Measurements from ENCODE around the gene CEP250.
"Not testable (repeated sequence)": the region's sequence is repeated elsewhere in the genome, so short reads cannot be mapped to it uniquely, and the experiment has no call there.

Gene CEP250

DNA sequence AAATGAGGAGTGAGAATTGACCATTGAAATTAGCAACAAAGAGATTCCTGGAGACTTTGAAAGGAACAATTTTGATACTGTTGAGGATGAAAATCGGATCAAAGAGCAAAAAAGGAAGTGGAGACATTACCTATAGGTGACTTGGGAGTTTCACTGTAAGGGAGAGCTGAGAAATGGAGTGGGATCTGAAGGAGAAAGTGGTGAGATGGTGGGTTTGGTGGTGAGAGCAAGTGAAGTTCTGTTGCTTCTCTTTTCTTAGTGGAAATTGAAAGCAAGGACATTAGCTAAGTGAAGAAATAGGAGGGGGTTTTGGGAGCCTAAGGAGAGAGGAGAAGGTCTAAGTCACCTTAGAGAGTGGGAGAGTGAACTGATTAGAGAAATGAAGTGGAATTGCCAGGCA lies 90.7 kb downstream of the CEP250 start:
- DNase-seq (ENCODE audit: low spot score): no peak
- TF ChIP-seq, protein P1, sequence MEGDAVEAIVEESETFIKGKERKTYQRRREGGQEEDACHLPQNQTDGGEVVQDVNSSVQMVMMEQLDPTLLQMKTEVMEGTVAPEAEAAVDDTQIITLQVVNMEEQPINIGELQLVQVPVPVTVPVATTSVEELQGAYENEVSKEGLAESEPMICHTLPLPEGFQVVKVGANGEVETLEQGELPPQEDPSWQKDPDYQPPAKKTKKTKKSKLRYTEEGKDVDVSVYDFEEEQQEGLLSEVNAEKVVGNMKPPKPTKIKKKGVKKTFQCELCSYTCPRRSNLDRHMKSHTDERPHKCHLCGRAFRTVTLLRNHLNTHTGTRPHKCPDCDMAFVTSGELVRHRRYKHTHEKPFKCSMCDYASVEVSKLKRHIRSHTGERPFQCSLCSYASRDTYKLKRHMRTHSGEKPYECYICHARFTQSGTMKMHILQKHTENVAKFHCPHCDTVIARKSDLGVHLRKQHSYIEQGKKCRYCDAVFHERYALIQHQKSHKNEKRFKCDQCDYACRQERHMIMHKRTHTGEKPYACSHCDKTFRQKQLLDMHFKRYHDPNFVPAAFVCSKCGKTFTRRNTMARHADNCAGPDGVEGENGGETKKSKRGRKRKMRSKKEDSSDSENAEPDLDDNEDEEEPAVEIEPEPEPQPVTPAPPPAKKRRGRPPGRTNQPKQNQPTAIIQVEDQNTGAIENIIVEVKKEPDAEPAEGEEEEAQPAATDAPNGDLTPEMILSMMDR (IDR thresholded peaks at IDR 0.05; ENCODE audit: extremely low read depth, missing control alignments): no peak

DNA sequence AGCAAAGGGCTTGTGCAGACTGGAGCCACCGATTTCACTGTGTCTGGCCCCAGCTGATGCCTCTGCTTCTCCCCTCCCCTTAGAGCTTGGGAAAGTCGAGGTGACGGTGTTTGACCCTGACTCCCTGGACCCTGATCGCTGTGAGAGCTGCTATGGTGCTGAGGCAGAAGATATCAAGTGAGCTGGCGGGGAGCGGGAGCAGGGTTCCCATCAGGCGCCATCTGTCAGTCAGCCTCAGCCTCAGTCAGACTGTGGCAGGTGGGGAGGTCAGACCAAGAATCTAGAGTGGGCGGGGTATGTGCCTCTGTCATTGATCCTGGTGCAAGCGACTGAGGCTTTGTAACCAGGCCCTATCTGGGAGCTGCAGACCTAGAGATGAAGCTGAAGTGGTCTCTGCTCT lies 91.9 kb downstream of the CEP250 start:
- no peak for DNase-seq (ENCODE audit: low spot score)
- TF ChIP-seq, protein P1 (IDR thresholded peaks at IDR 0.05; ENCODE audit: extremely low read depth, missing control alignments): no peak

DNA sequence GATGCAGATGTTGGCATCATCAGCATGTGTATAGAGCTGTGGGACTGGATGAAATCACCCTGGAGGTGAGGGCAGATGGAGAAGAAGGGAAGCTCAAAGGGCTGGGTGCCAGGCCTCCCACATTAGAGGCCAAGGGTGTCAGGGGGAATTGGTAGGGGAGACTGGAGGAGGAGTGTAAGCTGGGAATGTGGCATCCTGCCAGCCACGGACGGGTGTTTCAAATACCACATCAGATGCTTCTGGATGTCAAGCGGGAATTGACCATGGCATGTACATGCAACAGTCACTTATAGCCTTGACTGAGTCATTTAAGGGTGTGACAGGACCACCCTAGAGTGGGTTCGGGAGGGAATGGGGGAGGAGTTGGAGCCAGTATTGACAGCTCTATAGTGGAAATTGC lies 96.1 kb downstream of the CEP250 start:
- TF ChIP-seq, protein P1 (IDR thresholded peaks at IDR 0.05; ENCODE audit: extremely low read depth, missing control alignments): no peak
- DNase-seq (ENCODE audit: low spot score): no peak

DNA sequence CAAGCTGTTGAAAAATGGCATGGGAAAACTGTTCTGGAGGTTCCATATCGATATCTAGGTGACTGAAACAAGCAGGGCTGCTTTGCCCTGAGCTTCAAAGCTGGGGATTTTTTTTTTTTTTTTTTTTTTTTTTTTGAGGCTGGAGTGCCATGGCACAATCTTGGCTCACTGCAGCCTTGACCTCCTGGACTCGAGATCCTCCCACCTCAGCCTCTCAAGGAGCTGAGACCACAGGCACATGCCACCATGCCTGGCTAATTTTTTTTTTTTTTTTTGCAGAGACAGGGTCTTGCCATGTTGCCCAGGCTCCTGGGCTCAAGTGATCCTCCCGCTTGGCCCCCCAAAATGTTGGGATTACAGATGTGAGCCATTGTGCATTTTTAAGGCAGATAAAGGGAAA lies 97.5 kb downstream of the CEP250 start:
- DNase-seq (ENCODE audit: low spot score): no peak
- TF ChIP-seq, protein P1 (IDR thresholded peaks at IDR 0.05; ENCODE audit: extremely low read depth, missing control alignments): no peak

DNA sequence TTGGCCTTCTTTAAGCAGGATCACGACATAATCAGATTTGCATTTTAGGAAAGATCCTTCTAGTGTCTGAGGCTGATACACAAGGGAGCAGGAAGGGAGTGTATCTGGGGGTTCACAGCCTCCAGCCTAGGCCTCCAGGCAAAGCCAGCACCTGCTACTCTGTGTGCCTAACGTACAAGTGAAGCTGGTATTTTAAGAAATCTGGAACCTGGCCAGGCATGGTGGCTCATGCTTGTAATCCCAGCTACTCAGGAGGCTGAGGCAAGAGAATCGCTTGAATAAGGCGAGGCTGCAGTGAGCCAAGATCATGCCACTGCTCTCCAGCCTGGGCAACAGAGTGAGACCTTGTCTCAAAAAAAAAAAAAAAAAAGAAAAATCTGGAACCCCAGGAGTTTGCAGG lies 100.1 kb downstream of the CEP250 start:
- not testable (repeated sequence) for DNase-seq (ENCODE audit: low spot score)

DNA sequence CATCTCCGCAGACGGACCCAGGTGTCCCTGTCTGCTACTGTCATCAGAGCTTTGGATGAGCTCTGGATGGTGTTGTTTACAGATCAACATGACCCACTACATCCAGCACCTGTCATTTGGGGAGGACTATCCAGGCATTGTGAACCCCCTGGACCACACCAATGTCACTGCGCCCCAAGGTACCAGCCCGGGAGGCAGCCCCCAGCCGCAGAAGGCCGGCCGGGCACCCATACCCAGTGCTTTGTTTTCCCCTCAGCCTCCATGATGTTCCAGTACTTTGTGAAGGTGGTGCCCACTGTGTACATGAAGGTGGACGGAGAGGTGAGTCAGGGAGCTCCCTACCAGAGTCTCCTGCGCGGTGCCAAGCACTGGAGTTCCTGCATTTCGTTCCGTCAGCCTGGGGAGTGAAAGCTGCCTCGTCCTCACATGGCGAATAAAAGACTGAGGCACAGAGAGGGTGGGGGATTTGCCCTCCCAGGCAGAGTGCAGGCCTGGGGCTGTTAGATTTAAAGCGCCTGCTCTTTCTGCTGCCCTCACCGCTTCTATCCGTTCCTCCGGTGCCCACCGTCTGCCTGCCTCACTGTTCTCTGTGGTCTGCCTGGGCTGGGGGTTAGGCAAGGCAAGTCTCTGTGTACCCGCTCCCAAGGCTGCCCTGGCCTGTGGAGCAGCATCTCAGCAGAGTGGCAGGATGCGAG lies 100.7 kb downstream of the CEP250 start:
- TF ChIP-seq, protein P1 (IDR thresholded peaks at IDR 0.05; ENCODE audit: extremely low read depth, missing control alignments): no peak

DNA sequence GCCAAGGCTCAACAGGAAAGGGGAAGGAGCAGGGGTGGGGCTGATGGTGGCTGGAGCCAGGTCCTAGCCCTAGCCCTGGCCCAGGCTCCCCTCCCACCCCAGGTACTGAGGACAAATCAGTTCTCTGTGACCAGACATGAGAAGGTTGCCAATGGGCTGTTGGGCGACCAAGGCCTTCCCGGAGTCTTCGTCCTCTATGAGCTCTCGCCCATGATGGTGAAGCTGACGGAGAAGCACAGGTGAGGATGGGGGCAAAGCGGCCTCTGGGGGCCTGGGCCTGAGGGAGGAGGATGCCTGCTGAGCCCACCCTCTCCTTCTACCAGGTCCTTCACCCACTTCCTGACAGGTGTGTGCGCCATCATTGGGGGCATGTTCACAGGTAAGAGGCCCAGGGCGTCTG lies 101.5 kb downstream of the CEP250 start:
- TF ChIP-seq, protein P1 (IDR thresholded peaks at IDR 0.05; ENCODE audit: extremely low read depth, missing control alignments): no peak
- no peak for DNase-seq (ENCODE audit: low spot score)

More for the DNA sequence above, 100.7 kb downstream of the CEP250 start:
- DNase-seq (ENCODE audit: low spot score): no peak

DNA sequence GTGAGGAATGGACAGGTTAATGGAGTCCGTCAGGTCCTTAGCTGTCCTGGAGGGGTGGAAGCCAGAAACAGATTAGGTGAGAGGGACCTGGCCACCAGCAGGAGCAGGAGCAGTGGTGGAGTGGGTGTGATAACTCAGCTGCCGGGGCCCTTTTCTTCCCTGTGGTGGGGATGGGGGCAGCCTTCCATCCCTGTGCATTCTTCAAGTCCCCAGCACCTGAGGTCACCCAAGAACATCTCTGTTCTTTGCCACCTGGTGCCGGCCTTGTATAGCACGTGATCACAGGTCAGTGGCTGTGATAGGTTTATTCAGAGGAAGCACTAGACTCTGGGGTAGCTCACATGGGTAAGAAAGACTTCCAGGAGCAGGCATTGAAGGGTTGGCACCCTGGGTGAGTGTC lies 103.1 kb downstream of the CEP250 start:
- DNase-seq (ENCODE audit: low spot score): no peak

More for the DNA sequence above, 103.1 kb downstream of the CEP250 start:
- TF ChIP-seq, protein P1 (IDR thresholded peaks at IDR 0.05; ENCODE audit: extremely low read depth, missing control alignments): no peak
